CD14-positive monocyte (primary cell): ENCODE measurements around the gene TCEAL6. TPM values are rescaled to one million over a fixed set of nuclear protein-coding genes. Genes with fewer than 3 reads are reported as not detected.
"Not testable (repeated sequence)": the region's sequence is repeated elsewhere in the genome, so short reads cannot be mapped to it uniquely, and the experiment has no call there.

ENCODE experiments used
- DNase-seq, 3 donors: peaks; one replicate each; pipeline ENCODE4 v3.0.0-alpha.2; 2011 to 2022
- H2AFZ ChIP-seq: 2 replicates; pipeline ENCODE4 v1.6.0; 2012; ENCODE audit warnings: mild to moderate bottlenecking, low read depth, low read length, inconsistent platforms; ENCODE audit not compliant: insufficient read depth, poor library complexity, severe bottlenecking
- H3K27ac ChIP-seq, 2 donors: 1 replicate in 1 of 2; 2 replicates in 1 of 2; pipeline ENCODE4 v1.5.1; 2012 to 2013; ENCODE audit warnings: low read length in 2 of 2, control low read depth in 1 of 2, inconsistent platforms in 1 of 2, low read depth in 1 of 2, mild to moderate bottlenecking in 1 of 2
- H3K27me3 ChIP-seq, 2 donors: one replicate each; pipeline versions ENCODE4 v1.6.0 to v1.6.1; 2011 to 2013; ENCODE audit warnings: low read length in 2 of 2; ENCODE audit not compliant: control insufficient read depth in 2 of 2, insufficient read depth in 2 of 2
- H3K36me3 ChIP-seq, 2 donors: replicated peaks in 1 of 2; 1 replicate in 1 of 2; 2 replicates in 1 of 2; pipeline versions ENCODE4 v1.5.1 to v1.6.1; 2012 to 2013; ENCODE audit warnings: low read length in 2 of 2, control low read depth in 1 of 2, inconsistent platforms in 1 of 2, mild to moderate bottlenecking in 1 of 2; ENCODE audit not compliant: insufficient read depth in 2 of 2, control insufficient read depth in 1 of 2
- H3K4me1 ChIP-seq, 2 donors: 1 replicate in 1 of 2; 2 replicates in 1 of 2; pipeline versions ENCODE4 v1.5.1 to v1.6.1; 2012 to 2013; ENCODE audit warnings: low read length in 2 of 2, control low read depth in 1 of 2, inconsistent platforms in 1 of 2, mild to moderate bottlenecking in 1 of 2, moderate library complexity in 1 of 2; ENCODE audit not compliant: insufficient read depth in 2 of 2, control insufficient read depth in 1 of 2
- H3K4me2 ChIP-seq: replicated peaks from 2 replicates; pipeline ENCODE3; 2012; ENCODE audit warnings: low read length, moderate library complexity, mild to moderate bottlenecking; ENCODE audit not compliant: poor library complexity, severe bottlenecking; ENCODE audit errors: extremely low read depth
- H3K4me3 ChIP-seq, 3 experiments: fragments of 200-600 bp in 1 of 3; sonication (generic) in 1 of 3; replicated peaks in 1 of 3; 1 replicate in 2 of 3; 2 replicates in 1 of 3; pipeline ENCODE4 v1.5.1; 2011 to 2013; ENCODE audit warnings: low read length in 3 of 3, mild to moderate bottlenecking in 3 of 3, control low read depth in 2 of 3, low read depth in 2 of 3, inconsistent platforms in 1 of 3, moderate library complexity in 1 of 3
- H3K79me2 ChIP-seq: 2 replicates; pipeline ENCODE4 v1.6.0; 2012; ENCODE audit warnings: mild to moderate bottlenecking, control low read depth, inconsistent platforms, low read length, moderate library complexity; ENCODE audit not compliant: insufficient read depth
- H3K9ac ChIP-seq: 2 replicates; pipeline ENCODE4 v1.6.0; 2017; ENCODE audit warnings: low read length, mild to moderate bottlenecking; ENCODE audit not compliant: insufficient read depth, poor library complexity, severe bottlenecking
- H3K9me3 ChIP-seq, 2 donors: replicated peaks in 1 of 2; 1 replicate in 1 of 2; 2 replicates in 1 of 2; pipeline versions ENCODE4 v1.5.1 to v1.6.1; 2012 to 2013; ENCODE audit warnings: low read length in 2 of 2, control low read depth in 1 of 2; ENCODE audit not compliant: control insufficient read depth in 1 of 2, insufficient read depth in 1 of 2
- H4K20me1 ChIP-seq: 2 replicates; pipeline ENCODE4 v1.6.0; 2012; ENCODE audit warnings: mild to moderate bottlenecking, low read length, control low read depth, moderate library complexity; ENCODE audit not compliant: insufficient read depth
- H3K27ac Mint-ChIP-seq, 7 donors: one replicate each; pipeline ENCODE4 v1.8.0; 2020; ENCODE audit warnings: mild to moderate bottlenecking in 7 of 7, mixed read lengths in 7 of 7, moderate library complexity in 6 of 7, inconsistent platforms in 2 of 7
- H3K27me3 Mint-ChIP-seq, 3 donors: one replicate each; pipeline ENCODE4 v1.8.0; 2021 to 2022; ENCODE audit warnings: low read depth in 3 of 3, mild to moderate bottlenecking in 3 of 3, mixed read lengths in 3 of 3, moderate library complexity in 3 of 3, inconsistent platforms in 1 of 3
- H3K36me3 Mint-ChIP-seq, 2 donors: one replicate each; pipeline ENCODE4 v1.8.0; 2020; ENCODE audit warnings: mixed read lengths in 2 of 2, inconsistent platforms in 1 of 2, mild to moderate bottlenecking in 1 of 2
- H3K4me1 Mint-ChIP-seq: one replicate; pipeline ENCODE4 v1.8.0; 2020; ENCODE audit warnings: mild to moderate bottlenecking, mixed read lengths
- H3K4me3 Mint-ChIP-seq, 2 donors: one replicate each; pipeline ENCODE4 v1.8.0; 2020; ENCODE audit warnings: mild to moderate bottlenecking in 2 of 2, mixed read lengths in 2 of 2, moderate library complexity in 1 of 2
- H3K9me3 Mint-ChIP-seq, 7 donors: one replicate each; pipeline ENCODE4 v1.8.0; 2020 to 2022; ENCODE audit warnings: mixed read lengths in 7 of 7, mild to moderate bottlenecking in 6 of 7, moderate library complexity in 6 of 7, inconsistent platforms in 2 of 7
- CTCF ChIP-seq: fragments of 200-600 bp; IDR thresholded peaks from one replicate; pipeline ENCODE4 v1.8.0; 2022; ENCODE audit warnings: antibody characterized with exemption, mild to moderate bottlenecking
- WGBS: methylation state at CpG from one replicate; pipeline ENCODE4 v1.1.5; 2013; ENCODE audit warnings: missing lambda C conversion rate; ENCODE audit not compliant: insufficient coverage; 5-methylcytosine and 5-hydroxymethylcytosine counted together
- intact Hi-C, 2 donors: fragments of 100-400 bp; cut with micrococcal nuclease; formaldehyde crosslinking; loops; one replicate each; pipeline versions ENCODE4 v1.15.0 to v1.15.1; 2023
- polyA plus RNA-seq, 3 donors: library from polyadenylated mRNA; depleted of rRNA in 1 of 3; unstranded in 2 of 3; stranded (reverse) in 1 of 3; fragments of 300-500 nt in 2 of 3; fragments of >200 nt in 1 of 3; fragmentation: Illumina TruSeq in 2 of 3; gene quantifications; 1 replicate in 2 of 3; 2 replicates in 1 of 3; pipeline ENCODE4 v1.2.3, GENCODE V29; 2012 to 2021

The TCEAL6 gene
- polyA plus RNA-seq, 3 donors, result not detected

GRCh38 chrX:102126863-102127262, 15.4 kb downstream of the TCEAL6 start:
- Histone ChIP-seq H2AFZ (no peak overlapping the region), H3K9me3 (no peaks in the 10 kb centered on the region), H3K79me2 (no peaks in the 10 kb centered on the region), H3K27me3 (peaks cover 14 to 23% of the 10 kb centered on the region in 2 donors), H3K4me2 (no peak overlapping the region), H3K4me1 (no peaks in the 10 kb centered on the region), H3K36me3 (no peaks in the 10 kb centered on the region), H3K27ac (no peak overlapping the region), H4K20me1 (no peaks in the 10 kb centered on the region), H3K4me3 (no peak overlapping the region), H3K9ac (no peak overlapping the region)
- no peaks in the 10 kb centered on the region for H3K4me1 Mint-ChIP-seq
- H3K9me3 Mint-ChIP-seq, result peaks cover 0 to 3% (median 0%) of the 10 kb centered on the region in 7 donors
- no peak for TF ChIP-seq CTCF
- no peak overlapping the region for H3K27ac Mint-ChIP-seq
- peaks cover 22 to 31% (median 29%) of the 10 kb centered on the region in 3 donors for H3K27me3 Mint-ChIP-seq
- peak overlapping the region in 1 of 2 donors; percentile 35 for H3K4me3 Mint-ChIP-seq
- H3K36me3 Mint-ChIP-seq, result no peaks in the 10 kb centered on the region
- WGBS, result 61% methylated on average over 4 of the region's 8 CpGs
- DNase-seq, result no peak
- intact Hi-C loops, result no loop called here

GRCh38 chrX:102126080-102126818, 16.0 kb downstream of the TCEAL6 start:
- peak overlapping the region in 1 of 2 donors; percentile 35 for H3K4me3 Mint-ChIP-seq
- H3K4me3 ChIP-seq, H3K4me2 ChIP-seq, H4K20me1 ChIP-seq, H3K4me1 Mint-ChIP-seq, H2AFZ ChIP-seq, H3K9me3 ChIP-seq, DNase-seq, H3K27ac Mint-ChIP-seq, H3K79me2 ChIP-seq, intact Hi-C loops, H3K9ac ChIP-seq, H3K36me3 Mint-ChIP-seq, H3K9me3 Mint-ChIP-seq, H3K4me1 ChIP-seq, H3K27ac ChIP-seq, H3K36me3 ChIP-seq: not testable (repeated sequence)
- 3% methylated on average over 7 of the region's 21 CpGs for WGBS
- peaks cover 22 to 32% (median 29%) of the 10 kb centered on the region in 3 donors for H3K27me3 Mint-ChIP-seq
- H3K27me3 ChIP-seq, result peaks cover 14 to 23% of the 10 kb centered on the region in 2 donors

- H3K4me1 Mint-ChIP-seq, H3K79me2 ChIP-seq, DNase-seq, H3K36me3 Mint-ChIP-seq, H3K27ac Mint-ChIP-seq, intact Hi-C loops, H4K20me1 ChIP-seq, H2AFZ ChIP-seq, H3K4me1 ChIP-seq, H3K9ac ChIP-seq, H3K9me3 ChIP-seq, H3K36me3 ChIP-seq, H3K4me3 ChIP-seq, H3K27ac ChIP-seq, H3K4me2 ChIP-seq, H3K9me3 Mint-ChIP-seq: not testable (repeated sequence)
- peaks cover 14 to 23% of the 10 kb centered on the region in 2 donors for H3K27me3 ChIP-seq
- no CpG with 5 or more reads among the region's 38 CpGs for WGBS
- peaks cover 22 to 32% (median 29%) of the 10 kb centered on the region in 3 donors for H3K27me3 Mint-ChIP-seq
- peak within 1 kb of the TSS in 1 of 2 donors; percentile 71 for H3K4me3 Mint-ChIP-seq
These were observed 16.8 kb downstream of the TCEAL6 start, which contains the start of gene TCEAL2 for GRCh38 chrX:102125436-102125835. TSS of gene TCEAL2 (plus strand) at chrX:102125679. CDS start at chrX:102126831, 1,152 bp downstream.

- H3K79me2 ChIP-seq, H3K27ac ChIP-seq, H3K4me1 ChIP-seq, H3K4me1 Mint-ChIP-seq, H3K9me3 ChIP-seq, H3K9ac ChIP-seq, H3K36me3 ChIP-seq, H3K4me2 ChIP-seq, H4K20me1 ChIP-seq, H2AFZ ChIP-seq, H3K36me3 Mint-ChIP-seq, H3K4me3 ChIP-seq, H3K9me3 Mint-ChIP-seq, intact Hi-C loops, DNase-seq, H3K27ac Mint-ChIP-seq: not testable (repeated sequence)
- H3K27me3 ChIP-seq, result peaks cover 12 to 23% of the 10 kb centered on the region in 2 donors
- H3K4me3 Mint-ChIP-seq, result peak overlapping the region in 1 of 2 donors; percentile 71
- H3K27me3 Mint-ChIP-seq, result peaks cover 22 to 32% (median 29%) of the 10 kb centered on the region in 3 donors
- WGBS, result no CpG with 5 or more reads among the region's 10 CpGs
These were observed 17.3 kb downstream of the TCEAL6 start for GRCh38 chrX:102125014-102125413.
